Measurements from ENCODE around the gene GJB5.

GRCh38 chr1:34745666-34746065 lies 9.2 kb upstream of the GJB5 start:
- TF ChIP-seq POLR2AphosphoS5 (IDR thresholded peaks at IDR 0.05; ENCODE audit: low read depth, low read length) (no peak), POLR2A (IDR thresholded peaks at IDR 0.05; ENCODE audit: low read depth, low read length) (no peak), TAF1 (IDR thresholded peaks at IDR 0.05; ENCODE audit: low read depth, low read length) (no peak)

Data from GM12891 (cell line).